Daoy (cell line): ENCODE results near the gene MPO. TPM values are rescaled to one million over a fixed set of nuclear protein-coding genes. Genes with fewer than 3 reads are reported as not detected.

Experiments used
- DNase-seq: peaks from one replicate; pipeline ENCODE4 v3.0.0-alpha.2; 2015; ENCODE audit warnings: low read depth
- total RNA-seq: library from RNA; depleted of rRNA; stranded (reverse); fragments of >200 nt; shearing (Covaris generic); gene quantifications from 2 replicates; pipeline ENCODE4 v1.2.3, GENCODE V29; 2014

Gene MPO
- total RNA-seq, 1 experiment from 2014 or later = not detected

DNA sequence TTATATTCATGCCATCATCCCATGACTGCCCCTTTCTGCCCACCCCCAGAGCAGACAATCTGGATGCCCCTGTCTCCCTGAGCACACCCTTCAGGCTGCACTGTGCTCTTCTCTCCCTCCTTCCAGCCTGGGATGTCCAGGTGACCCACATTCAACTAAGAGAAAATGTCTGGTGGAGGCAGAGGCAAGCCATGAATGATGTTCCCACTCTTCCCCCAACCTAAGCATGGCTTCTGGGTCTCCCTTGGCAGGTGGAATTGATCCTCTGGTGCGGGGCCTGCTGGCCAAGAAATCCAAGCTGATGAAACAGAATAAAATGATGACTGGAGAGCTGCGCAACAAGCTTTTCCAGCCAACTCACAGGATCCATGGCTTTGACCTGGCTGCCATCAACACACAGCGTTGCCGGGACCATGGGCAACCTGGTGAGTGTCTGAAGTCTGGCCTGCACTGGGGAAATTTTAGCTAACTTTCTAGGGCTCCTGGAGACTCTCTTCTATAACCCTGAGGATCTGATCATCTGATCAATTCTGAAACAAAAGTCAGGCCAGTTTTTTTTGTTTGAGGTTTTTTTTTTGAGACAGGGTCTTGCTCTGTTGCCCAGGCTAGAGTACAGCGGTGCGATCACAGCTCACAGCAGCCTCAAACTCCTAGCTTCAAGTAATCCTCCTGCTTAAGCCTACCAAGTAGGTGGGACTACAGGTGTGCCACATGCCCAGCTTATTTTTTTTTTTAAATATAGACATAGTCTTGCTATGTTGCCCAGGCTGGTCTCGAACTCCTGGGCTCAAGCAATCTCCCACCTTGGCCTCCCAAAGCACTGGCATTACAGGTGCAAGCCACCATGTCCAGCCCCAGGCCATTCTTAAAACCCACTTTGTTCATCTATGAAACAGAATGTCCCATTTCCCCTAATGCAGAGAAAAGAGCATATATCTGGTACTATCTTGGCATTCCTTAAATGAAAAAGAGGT, 14.5 kb downstream of the MPO start:
- no peak for DNase-seq

DNA sequence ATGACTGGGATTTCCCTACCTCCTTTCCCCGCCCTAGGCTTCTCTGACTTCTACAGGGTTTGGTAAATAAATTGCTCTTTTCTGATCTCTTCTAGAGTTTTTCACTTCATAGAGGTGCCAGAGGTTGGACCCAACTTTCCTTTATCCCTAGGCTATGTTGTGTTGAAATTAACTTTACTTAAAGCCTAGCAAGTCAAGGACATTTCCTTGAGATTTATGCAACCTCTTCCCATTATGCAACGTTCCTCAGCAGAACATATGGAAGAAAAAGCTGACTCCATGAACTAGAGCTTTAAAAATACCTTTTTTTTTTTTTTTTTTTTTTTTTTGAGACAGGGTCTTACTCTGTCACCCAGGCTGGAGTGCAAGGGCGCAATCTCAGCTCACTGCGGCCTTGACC, 15.5 kb downstream of the MPO start:
- DNase-seq = no peak

DNA sequence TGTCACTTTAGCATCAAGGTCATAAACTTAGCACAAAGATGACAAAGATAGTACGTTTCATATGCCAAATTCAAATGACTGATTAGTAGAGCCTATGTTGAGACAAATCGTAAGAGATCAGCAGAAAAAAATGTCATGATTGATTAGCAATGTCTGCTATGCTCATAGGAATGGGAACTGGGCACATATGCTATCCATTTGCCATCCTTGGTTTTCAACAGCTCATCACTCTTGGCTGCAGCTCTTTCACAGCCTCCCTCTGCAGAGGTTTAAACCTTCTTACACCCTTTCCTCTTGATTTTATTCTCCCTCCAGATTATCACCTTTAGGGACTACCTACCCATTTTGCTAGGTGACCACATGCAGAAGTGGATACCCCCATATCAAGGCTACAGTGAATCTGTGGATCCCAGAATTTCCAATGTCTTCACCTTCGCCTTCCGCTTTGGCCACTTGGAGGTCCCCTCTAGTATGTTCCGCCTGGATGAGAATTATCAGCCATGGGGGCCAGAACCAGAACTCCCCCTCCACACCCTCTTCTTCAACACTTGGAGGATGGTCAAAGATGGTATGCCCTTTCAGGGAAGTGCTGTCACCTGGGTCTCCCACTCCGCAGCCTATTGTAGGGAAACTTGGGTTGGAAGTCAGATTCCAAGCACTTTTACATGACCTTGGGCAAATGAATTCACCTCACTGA, 16.2 kb downstream of the MPO start:
- no peak for DNase-seq

DNA sequence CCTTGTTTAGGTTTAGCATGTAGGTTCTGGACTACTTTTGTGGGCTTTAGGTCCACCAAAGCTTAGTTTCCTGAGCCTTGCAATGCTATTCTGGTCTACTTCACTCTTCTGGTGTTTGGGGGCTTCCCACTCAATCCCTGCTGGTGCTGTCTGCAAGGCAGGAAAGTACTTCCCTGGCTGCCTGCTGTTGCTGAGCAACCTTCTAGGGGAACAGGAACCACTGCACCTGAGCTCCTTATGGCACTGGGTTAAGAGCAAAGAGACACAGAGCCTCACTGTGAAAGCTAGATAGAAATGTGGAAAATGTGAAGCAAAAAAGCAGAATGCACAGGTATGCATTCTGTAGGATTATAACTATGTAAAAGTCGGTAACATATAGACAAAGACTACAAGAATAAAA, 17.0 kb downstream of the MPO start:
- no peak for DNase-seq

DNA sequence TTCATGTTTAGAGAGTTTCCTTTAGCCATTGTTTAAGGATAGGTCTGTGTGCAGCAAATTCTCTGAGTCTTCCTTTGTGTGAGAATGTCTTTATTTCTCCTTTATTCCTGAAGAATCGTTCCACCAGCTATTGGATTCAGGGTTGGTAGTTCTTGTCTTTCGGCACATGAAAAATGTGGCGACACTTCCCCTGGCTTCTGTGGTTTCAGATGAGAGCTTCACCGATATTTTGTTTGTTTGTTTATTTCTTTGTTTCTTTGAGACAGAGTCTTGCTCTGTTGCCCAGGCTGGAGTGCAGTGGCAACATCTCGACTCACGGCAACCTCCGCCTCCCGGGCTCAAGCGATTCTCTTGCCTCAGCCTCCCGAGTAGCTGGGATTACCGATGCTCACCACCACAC, 18.6 kb downstream of the MPO start:
- no peak for DNase-seq

DNA sequence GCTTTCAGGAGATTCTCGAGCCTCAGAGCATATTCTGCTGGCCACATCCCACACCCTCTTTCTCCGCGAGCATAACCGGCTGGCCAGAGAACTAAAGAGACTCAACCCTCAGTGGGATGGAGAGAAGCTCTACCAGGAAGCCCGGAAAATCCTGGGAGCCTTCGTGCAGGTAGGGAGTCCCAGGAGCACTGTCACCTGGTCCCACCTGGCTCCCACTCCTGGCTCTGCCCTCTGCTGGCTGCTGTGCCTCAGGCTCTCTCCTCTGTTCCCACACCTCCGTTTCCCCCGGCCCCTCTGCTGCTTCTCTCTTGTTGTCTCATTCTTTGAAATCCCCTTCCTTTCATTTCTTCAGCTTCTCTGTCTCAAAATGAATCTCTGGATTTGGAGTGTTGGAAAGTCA, 25.9 kb downstream of the MPO start:
- no peak for DNase-seq

DNA sequence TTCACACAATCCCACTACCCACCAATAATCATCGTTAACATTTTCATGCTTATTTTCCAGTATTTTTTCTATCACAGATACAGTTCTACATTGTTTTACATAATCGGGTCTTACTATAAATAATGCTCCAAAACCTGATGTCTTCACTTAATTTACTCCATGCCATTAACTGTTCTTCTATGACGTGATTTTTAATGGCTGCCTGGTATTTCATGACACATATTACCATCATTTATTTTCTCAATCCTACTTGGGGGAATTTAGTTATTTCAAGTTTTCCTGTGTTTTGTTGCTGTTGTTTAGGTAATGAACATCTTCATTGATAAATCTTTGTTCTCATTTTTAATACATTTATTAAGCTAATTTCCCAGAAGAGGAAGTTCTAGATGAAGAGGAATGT, 27.7 kb downstream of the MPO start:
- DNase-seq = no peak

DNA sequence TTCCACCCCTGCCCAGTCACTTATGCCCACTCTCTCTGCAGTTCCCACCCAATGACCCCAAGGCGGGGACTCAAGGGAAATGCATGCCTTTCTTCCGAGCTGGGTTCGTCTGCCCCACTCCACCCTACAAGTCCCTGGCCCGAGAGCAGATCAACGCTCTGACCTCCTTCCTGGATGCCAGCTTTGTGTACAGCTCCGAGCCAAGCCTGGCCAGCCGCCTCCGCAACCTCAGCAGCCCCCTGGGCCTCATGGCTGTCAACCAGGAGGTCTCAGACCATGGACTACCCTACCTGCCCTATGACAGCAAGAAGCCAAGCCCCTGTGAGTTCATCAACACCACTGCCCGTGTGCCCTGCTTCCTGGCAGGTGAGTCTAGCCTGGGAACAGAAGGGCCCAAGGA, 28.6 kb downstream of the MPO start:
- no peak for DNase-seq

DNA sequence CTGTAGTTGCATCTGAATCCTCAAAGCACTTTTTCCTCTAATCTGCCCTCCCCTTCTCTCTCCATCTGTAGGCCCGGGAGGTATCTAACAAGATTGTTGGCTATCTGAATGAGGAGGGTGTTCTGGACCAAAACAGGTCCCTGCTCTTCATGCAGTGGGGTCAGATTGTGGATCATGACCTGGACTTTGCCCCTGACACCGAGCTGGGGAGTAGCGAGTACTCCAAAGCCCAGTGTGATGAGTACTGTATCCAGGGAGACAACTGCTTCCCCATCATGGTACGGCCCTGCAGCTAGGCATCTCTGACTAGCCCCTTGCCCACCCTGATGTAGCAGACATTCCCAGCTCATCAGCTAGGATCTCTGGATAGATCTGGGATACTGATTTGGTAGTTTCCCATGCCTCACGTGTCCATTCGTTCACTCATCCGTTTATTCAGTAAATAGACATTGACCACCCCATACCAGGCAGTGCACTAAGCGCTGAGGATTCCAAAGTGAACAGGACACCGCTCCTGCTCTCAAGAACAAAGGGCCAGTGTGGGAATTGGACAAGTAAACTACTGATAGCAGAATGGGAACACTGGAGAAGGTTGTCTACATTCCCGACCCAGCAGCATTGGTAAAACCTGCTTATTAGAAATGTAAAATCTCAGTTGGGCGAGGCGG, 30.3 kb downstream of the MPO start:
- DNase-seq = no peak

DNA sequence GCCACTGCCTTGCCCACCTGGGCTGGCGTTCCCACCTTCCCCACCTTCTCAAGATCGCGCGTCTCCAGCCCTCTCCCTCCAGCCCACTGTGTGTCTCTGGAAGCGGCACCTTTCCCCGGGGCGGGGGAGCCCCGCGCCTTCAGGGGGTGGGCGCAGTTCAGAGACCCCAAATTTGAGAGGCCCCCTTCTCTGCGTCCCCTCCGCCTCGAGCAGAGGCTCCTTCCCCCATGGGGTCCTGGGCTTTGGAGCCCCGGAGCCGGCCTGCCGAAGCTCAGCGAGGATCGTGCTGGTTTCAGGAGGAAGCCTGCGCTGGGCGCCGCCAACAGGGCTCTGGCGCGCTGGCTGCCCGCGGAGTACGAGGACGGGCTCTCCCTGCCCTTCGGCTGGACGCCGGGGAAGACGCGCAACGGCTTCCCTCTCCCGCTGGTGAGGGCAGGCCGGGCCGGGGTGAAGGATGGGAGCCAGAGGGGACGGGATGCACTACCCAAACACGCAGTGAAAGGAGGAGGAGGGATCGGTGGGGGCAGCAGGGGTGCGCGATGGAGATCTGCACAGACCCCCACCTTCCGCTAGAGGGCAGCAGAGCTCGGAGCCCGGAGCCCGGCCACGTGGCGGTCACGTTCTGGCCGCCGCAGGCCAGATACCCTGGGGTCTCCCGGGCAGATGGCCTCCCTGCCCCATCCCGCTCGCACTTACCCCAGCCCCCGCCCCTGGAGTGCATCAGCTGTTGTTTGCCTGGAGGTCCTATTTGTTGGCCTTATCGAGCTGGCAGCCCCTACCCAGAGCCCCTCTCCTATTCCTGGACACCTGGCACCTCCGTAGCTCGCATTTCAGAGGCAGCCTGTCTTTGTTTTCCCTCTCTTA, 31.2 kb downstream of the MPO start:
- peak; percentile 61 for DNase-seq

DNA sequence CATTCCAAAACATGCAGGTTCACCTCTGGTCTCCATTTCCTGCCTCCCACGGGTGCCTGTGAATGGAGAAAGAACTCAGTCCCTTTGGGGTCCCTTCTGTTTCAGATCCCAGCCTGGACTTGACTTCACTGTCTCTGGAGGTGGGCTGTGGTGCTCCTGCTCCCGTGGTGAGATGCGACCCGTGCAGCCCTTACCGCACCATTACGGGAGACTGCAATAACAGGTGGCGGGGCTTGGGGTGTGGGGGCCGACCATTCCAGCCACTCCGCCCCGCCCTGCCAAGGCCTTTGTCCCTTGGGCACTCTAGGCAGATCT, 31.8 kb downstream of the MPO start:
- no peak for DNase-seq

DNA sequence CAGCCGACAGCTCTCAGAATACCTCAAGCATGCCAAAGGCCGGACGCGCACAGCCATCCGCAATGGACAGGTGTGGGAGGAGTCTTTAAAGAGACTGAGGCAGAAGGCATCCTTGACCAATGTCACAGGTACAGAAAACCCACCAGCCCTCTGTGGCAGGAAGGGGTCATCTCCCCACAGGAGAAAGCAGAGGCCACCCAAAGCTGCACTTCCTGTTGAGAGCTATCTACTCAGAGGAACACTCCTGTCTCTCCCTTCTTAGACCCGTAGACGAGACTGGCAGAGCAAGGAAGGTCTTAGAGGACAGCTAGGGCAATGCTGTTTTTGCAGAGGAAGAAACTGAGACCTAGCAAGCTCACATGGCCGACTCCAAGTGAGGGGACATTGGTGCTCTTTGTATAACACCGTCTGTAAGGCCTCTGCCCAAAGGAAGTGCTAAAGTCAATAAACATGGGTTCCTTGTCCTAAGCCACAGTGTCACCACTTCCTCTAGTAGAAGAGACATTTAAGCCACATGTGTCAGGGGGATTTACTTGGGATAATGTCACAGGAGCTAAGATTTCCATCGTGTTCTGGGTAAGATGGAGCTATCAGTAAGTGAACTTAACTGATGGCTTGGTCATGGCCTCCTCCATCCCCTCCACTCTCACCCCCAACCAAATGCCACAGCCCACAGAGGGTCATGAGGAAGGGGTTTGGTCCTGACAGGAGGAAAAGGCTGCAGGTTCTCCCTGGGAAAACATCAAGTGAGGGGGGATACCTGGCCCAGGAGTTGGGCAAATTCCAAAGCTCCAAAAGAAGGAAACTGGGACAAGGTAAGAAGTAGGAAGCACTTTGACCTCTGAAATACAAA, 33.0 kb downstream of the MPO start:
- DNase-seq = no peak

DNA sequence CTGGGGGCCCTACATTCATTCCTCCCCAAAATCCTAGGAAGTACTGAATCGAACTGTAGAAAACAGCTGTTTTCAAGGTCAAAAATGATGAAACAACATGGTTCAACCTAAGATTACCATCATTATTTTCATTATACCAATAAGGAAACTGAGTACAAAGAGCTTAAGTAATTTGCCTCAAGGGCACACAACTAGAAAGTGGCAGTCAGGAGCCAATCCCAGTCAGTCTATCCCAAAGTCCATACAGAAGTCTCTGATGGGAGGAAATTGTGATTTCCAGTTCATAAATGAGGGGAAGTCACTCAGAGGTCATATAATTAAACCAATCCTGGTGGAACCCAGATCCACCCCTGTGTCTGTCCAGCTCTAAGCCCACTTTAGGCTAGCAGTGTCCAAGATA, 34.0 kb downstream of the MPO start:
- no peak for DNase-seq

DNA sequence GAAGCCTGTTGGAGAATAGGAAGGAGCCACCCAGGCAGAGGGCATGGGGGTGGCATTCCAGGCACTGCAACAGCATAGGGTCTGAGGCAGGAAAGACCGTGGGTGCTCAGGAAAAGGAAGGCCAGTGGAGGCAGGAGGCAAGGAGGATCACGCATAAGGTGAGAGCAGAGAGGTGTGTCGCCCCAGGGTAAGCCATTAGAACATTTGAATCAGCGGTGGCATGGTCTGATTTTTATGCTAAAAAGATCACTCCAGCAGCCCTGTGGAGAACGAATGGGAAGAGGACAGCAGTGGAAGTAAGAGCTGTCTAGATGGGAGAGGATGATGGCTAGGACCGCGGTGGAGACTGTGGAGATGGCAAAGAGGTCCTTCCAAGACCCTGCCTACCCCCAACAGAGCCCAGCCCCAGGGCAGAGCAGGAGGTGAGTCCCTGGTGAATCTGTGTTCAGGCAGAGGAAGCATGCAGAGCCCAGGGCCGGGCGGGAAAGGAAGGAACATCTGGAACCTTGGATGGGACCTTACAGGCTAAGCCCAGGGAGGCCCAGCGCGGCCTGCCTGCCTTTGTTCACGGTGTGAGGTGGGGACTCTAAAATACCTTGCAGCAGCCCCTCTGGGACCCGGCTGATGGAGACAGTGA, 34.5 kb downstream of the MPO start:
- DNase-seq = no peak

DNA sequence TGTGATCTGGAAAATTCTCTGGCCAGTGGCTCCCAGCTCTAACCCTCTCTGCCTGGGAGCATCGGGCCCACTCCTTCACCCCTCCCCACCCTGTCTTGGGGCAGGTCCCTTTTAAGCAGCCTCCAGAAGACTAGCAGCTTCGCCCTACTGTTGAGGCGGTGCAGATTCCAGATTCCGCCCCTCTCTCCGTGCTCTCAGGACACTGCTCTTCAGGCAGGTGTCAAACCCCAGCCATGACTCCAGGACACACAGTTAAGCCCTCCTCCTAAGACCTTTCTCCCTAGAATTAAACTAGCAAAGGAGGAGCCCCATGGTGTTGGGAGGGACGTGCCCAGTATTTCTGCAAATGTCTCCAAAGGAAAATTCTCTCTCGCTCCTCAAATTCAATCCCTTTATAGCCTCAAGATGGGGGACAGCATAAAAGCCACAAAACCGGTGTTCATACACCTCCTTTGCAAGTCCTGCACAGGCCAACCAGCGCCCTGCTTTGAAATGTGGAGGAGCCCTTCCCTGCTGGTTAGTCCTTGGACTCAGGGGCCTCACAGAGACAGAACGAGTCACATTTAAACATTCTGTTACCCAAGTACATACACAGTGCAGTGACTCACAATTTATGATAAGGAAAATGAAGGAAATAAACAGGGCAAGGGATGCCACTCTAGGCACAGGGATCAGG, 35.2 kb downstream of the MPO start:
- DNase-seq = no peak

DNA sequence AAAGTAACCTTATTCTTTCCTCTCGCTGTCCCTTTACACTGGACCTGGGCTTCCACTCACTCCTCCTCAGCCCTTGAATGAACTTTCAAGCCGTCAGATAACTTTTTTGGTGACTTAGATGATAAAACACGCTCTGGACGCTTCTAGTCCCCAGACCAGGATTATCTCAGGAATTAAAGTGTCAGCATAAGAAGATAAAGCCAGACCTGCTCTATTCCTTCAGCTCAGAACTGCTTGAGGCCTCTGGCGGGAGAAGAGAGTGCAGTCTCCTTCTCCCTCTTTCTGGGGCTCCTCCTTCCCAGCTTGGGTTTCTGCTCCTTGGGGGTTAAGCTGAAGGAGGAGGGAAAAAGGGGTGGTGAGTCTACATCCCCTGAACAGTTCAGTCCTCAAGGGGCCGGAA, 35.8 kb downstream of the MPO start:
- DNase-seq = no peak

DNA sequence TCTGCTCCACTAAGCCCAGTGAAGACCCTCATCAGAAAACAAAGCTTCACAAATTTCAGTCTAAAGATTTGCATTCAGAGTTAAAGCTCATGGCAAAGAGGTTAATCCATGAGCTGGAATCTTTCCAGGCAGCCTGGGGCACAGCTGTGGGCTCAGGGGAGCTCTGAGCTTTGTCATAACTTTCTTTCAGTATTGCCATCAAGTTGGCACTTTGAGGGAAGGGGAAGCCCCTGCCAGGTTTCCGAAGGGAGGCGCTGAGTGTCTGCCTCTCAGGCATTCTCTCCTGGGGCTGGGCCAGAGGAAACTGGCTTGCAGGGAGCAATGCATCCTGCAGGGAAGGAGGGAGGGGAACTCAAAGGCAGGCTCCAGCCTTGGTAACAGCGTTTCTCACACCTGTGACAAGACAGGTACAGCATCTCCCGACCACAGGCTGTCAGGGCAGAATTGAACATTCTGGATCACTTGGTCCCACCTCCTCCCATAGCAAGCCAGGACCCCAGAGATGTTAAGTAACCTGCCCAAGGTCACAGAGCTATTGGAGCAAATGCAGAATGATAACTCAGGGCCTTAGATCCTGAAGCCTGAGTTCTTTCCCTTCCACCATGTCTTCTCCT, 38.5 kb downstream of the MPO start:
- DNase-seq = no peak

DNA sequence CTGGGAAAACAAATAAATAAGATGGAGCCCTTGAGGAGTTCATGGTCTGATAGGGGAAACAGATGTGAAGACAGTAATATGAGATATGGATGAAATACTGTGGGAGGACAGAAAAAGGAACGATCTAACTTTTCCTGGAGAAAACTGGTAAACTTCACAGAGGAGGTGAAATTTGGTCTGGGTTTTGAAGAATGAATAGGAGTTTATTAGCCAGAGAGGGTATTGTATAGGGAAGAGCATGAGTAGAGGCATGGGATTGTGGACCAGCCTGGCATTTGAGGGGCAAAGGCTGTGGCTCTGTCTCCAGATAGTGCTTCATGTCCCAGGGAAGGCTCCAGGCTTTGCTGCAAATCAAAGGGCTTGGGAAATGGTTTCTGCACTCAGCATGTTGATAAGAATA, 40.7 kb downstream of the MPO start:
- no peak for DNase-seq

DNA sequence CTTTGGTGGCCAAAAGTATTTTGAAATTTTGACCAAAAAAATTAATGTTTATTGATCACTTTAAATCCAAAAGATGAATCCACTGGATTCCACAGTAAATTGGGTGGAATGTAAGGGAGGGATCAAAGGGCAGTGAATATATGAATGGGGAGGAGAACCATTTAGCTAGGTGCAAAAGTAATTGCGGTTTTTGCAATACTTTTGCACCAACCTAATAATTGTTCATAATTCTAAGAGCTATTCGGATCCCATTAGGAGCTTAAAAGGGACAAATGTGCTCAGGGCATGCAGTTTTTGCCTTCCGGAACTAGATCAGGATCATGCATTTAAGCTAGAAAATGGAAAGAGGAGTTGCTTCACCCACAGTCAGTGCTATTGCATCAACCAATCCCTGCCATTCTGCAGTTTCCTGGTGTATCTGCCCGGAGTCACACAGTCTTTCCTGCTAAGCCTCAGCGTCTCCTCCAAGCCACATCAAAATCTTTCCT, 42.5 kb downstream of the MPO start, which contains the start of gene LPO:
Gene LPO (plus strand): TSS at position 438 of the 488 bp plus-strand sequence. CDS start 4,396 bp downstream, outside the sequence.
- no peak for DNase-seq
